Eye (tissue), 1 donor: ENCODE results near the gene SASH1.

Source experiments
- DNase-seq: peaks from one replicate; pipeline ENCODE4 v3.0.0-alpha.2; 2015

Gene SASH1

GRCh38 chr6:148596891-148597455 is 254.3 kb downstream of the SASH1 start:
- DNase-seq, result no peak

- DNase-seq, result no peak
Observed at GRCh38 chr6:148598724-148599123, 256.1 kb downstream of the SASH1 start.

GRCh38 chr6:148599967-148600426 is 257.4 kb downstream of the SASH1 start:
- DNase-seq, result no peak
